ENCODE results near the gene TSTD1. TPM values are rescaled to one million over a fixed set of nuclear protein-coding genes. Genes with fewer than 3 reads are reported as not detected.

The TSTD1 gene
- total and polyA plus RNA-seq, 2 donors (not counting 1 experiment from before 2014, with no cell fraction given) = 0.24 to 0.66 TPM

GRCh38 chr1:161048949-161049722 is 10.4 kb upstream of the TSTD1 start:
- Histone ChIP-seq H3K4me1 (ENCODE audit: control insufficient read depth, extremely low read depth, insufficient read depth, low read length) (no peaks in the 10 kb centered on the region), H3K27ac (ENCODE audit: insufficient read depth, low read length) (no peak overlapping the region), H3K9ac (ENCODE audit: insufficient read depth, low read length) (no peak overlapping the region), H3K9me3 (ENCODE audit: control insufficient read depth, insufficient read depth, low read depth, low read length) (no peaks in the 10 kb centered on the region), H3K36me3 (ENCODE audit: control insufficient read depth, insufficient read depth, low read length) (no peaks in the 10 kb centered on the region), H3K27me3 (ENCODE audit: control insufficient read depth, insufficient read depth, low read length) (no peaks in the 10 kb centered on the region), H3K4me2 (ENCODE audit: extremely low read depth, insufficient read depth, low read length) (no peak overlapping the region), H3K79me2 (ENCODE audit: control insufficient read depth, insufficient read depth, low read length) (peaks cover 5% of the 10 kb centered on the region), H2AFZ (ENCODE audit: low read length) (no peak overlapping the region), H3K4me3 (replicated peaks in 1 of 4; ENCODE audit: control extremely low read depth in 1 of 4, insufficient read depth in 1 of 4, low read depth in 3 of 4, low read length in 4 of 4) (no peak overlapping the region), H4K20me1 (ENCODE audit: control insufficient read depth, extremely low read depth, insufficient read depth, low read length) (no peaks in the 10 kb centered on the region)
- DNase-seq (ENCODE audit: low read depth in 2 of 2) = no peak
- TF ChIP-seq, protein P1, sequence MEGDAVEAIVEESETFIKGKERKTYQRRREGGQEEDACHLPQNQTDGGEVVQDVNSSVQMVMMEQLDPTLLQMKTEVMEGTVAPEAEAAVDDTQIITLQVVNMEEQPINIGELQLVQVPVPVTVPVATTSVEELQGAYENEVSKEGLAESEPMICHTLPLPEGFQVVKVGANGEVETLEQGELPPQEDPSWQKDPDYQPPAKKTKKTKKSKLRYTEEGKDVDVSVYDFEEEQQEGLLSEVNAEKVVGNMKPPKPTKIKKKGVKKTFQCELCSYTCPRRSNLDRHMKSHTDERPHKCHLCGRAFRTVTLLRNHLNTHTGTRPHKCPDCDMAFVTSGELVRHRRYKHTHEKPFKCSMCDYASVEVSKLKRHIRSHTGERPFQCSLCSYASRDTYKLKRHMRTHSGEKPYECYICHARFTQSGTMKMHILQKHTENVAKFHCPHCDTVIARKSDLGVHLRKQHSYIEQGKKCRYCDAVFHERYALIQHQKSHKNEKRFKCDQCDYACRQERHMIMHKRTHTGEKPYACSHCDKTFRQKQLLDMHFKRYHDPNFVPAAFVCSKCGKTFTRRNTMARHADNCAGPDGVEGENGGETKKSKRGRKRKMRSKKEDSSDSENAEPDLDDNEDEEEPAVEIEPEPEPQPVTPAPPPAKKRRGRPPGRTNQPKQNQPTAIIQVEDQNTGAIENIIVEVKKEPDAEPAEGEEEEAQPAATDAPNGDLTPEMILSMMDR (conservative IDR thresholded peaks at IDR 0.05 in 1 of 2, IDR thresholded peaks at IDR 0.05 in 1 of 2; ENCODE audit: low read depth in 1 of 2, low read length in 2 of 2) = no peak
- TF ChIP-seq EZH2 (IDR thresholded peaks at IDR 0.05; ENCODE audit: low read length, missing control alignments) = no peak

GRCh38 chr1:161047436-161048420 is 9.0 kb upstream of the TSTD1 start:
- DNase-seq (ENCODE audit: low read depth in 2 of 2) = no peak
- no peak overlapping the region for H3K4me3 ChIP-seq (replicated peaks in 1 of 4; ENCODE audit: control extremely low read depth in 1 of 4, insufficient read depth in 1 of 4, low read depth in 3 of 4, low read length in 4 of 4)
- TF ChIP-seq, protein P1 (conservative IDR thresholded peaks at IDR 0.05 in 1 of 2, IDR thresholded peaks at IDR 0.05 in 1 of 2; ENCODE audit: low read depth in 1 of 2, low read length in 2 of 2) = no peak
- no peak for TF ChIP-seq EZH2 (IDR thresholded peaks at IDR 0.05; ENCODE audit: low read length, missing control alignments)

More at GRCh38 chr1:161047436-161048420, 9.0 kb upstream of the TSTD1 start:
- H3K36me3 ChIP-seq (ENCODE audit: control insufficient read depth, insufficient read depth, low read length) = no peaks in the 10 kb centered on the region
- H3K9me3 ChIP-seq (ENCODE audit: control insufficient read depth, insufficient read depth, low read depth, low read length) = no peaks in the 10 kb centered on the region
- H3K79me2 ChIP-seq (ENCODE audit: control insufficient read depth, insufficient read depth, low read length) = peaks cover 15% of the 10 kb centered on the region
- no peak overlapping the region for H3K4me2 ChIP-seq (ENCODE audit: extremely low read depth, insufficient read depth, low read length)
- no peaks in the 10 kb centered on the region for H3K4me1 ChIP-seq (ENCODE audit: control insufficient read depth, extremely low read depth, insufficient read depth, low read length)
- no peaks in the 10 kb centered on the region for H3K27me3 ChIP-seq (ENCODE audit: control insufficient read depth, insufficient read depth, low read length)
- no peak overlapping the region for H2AFZ ChIP-seq (ENCODE audit: low read length)
- no peak overlapping the region for H3K9ac ChIP-seq (ENCODE audit: insufficient read depth, low read length)
- no peaks in the 10 kb centered on the region for H4K20me1 ChIP-seq (ENCODE audit: control insufficient read depth, extremely low read depth, insufficient read depth, low read length)
- no peak overlapping the region for H3K27ac ChIP-seq (ENCODE audit: insufficient read depth, low read length)
